Mesothelial cell of epicardium (in vitro differentiated cells): ENCODE data around the gene WDR18. TPM values are rescaled to one million over a fixed set of nuclear protein-coding genes. Genes with fewer than 3 reads are reported as not detected.

Source experiments
- DNase-seq, 2 experiments: peaks; one replicate each; pipeline ENCODE4 v3.0.0; 2021; ENCODE audit warnings: low spot score in 2 of 2; ENCODE audit not compliant: unreplicated experiment in 2 of 2
- H3K27ac Mint-ChIP-seq: 2 replicates; pipeline ENCODE4 v1.8.0; 2021; ENCODE audit warnings: mixed read lengths
- H3K27me3 Mint-ChIP-seq: 2 replicates; pipeline ENCODE4 v1.8.0; 2021; ENCODE audit warnings: low read depth, mixed read lengths
- H3K36me3 Mint-ChIP-seq: 2 replicates; pipeline ENCODE4 v1.8.0; 2021; ENCODE audit warnings: mixed read lengths
- H3K4me1 Mint-ChIP-seq: 2 replicates; pipeline ENCODE4 v1.8.0; 2021; ENCODE audit warnings: mixed read lengths
- H3K4me3 Mint-ChIP-seq: 2 replicates; pipeline ENCODE4 v1.8.0; 2021; ENCODE audit warnings: mild to moderate bottlenecking, moderate library complexity, mixed read lengths
- H3K9me3 Mint-ChIP-seq: 2 replicates; pipeline ENCODE4 v1.8.0; 2021; ENCODE audit warnings: mixed read lengths
- CTCF ChIP-seq: fragments of 200-600 bp; sonication (generic); IDR thresholded peaks from one replicate; pipeline ENCODE4 v1.5.0; 2021; ENCODE audit warnings: antibody characterized with exemption; ENCODE audit not compliant: unreplicated experiment
- total RNA-seq: library from RNA; stranded (reverse); gene quantifications from 3 replicates; pipeline ENCODE4 v1.2.1, GENCODE V29; 2021

WDR18 gene
- total RNA-seq, 1 donor from 2014 or later = 65.2 TPM

- H3K9me3 Mint-ChIP-seq = no peaks in the 10 kb centered on the region
- peaks cover 2% of the 10 kb centered on the region for H3K36me3 Mint-ChIP-seq
- no peak for TF ChIP-seq CTCF
- H3K4me3 Mint-ChIP-seq = no peak overlapping the region
- H3K27me3 Mint-ChIP-seq = no peaks in the 10 kb centered on the region
- peaks cover 27% of the 10 kb centered on the region for H3K4me1 Mint-ChIP-seq
- DNase-seq = no peak
- no peak overlapping the region for H3K27ac Mint-ChIP-seq
These were observed 31.1 kb downstream of the WDR18 start for GRCh38 chr19:1015061-1015781.

GRCh38 chr19:1015782-1016646 is 31.9 kb downstream of the WDR18 start:
- Mint-ChIP-seq H3K9me3 (no peaks in the 10 kb centered on the region), H3K4me3 (no peak overlapping the region)

GRCh38 chr19:1016647-1017114 is 32.5 kb downstream of the WDR18 start:
- no peak for TF ChIP-seq CTCF
- peak overlapping the region; percentile 60 for H3K27ac Mint-ChIP-seq
- peaks cover 2% of the 10 kb centered on the region for H3K27me3 Mint-ChIP-seq
- H3K4me1 Mint-ChIP-seq = peaks cover 27% of the 10 kb centered on the region
- peaks cover 2% of the 10 kb centered on the region for H3K36me3 Mint-ChIP-seq
- no peaks in the 10 kb centered on the region for H3K9me3 Mint-ChIP-seq
- H3K4me3 Mint-ChIP-seq = peak overlapping the region; percentile 17
- DNase-seq = no peak

More at GRCh38 chr19:1015782-1016646, 31.9 kb downstream of the WDR18 start:
- H3K4me1 Mint-ChIP-seq = peaks cover 27% of the 10 kb centered on the region
- H3K27ac Mint-ChIP-seq = no peak overlapping the region
- H3K36me3 Mint-ChIP-seq = peaks cover 2% of the 10 kb centered on the region
- no peak for DNase-seq
- TF ChIP-seq CTCF = no peak
- H3K27me3 Mint-ChIP-seq = no peaks in the 10 kb centered on the region

- H3K4me3 Mint-ChIP-seq = peak overlapping the region; percentile 17
- no peak for DNase-seq
- no peaks in the 10 kb centered on the region for H3K9me3 Mint-ChIP-seq
- peak overlapping the region; percentile 60 for H3K27ac Mint-ChIP-seq
- peaks cover 27% of the 10 kb centered on the region for H3K4me1 Mint-ChIP-seq
- peaks cover 2% of the 10 kb centered on the region for H3K27me3 Mint-ChIP-seq
- peaks cover 2% of the 10 kb centered on the region for H3K36me3 Mint-ChIP-seq
- TF ChIP-seq CTCF = no peak
These were observed 33.2 kb downstream of the WDR18 start for GRCh38 chr19:1017115-1017905.

GRCh38 chr19:1017906-1018305 is 33.8 kb downstream of the WDR18 start:
- Mint-ChIP-seq H3K27ac (no peak overlapping the region), H3K9me3 (no peaks in the 10 kb centered on the region), H3K36me3 (peaks cover 2% of the 10 kb centered on the region), H3K4me3 (no peak overlapping the region), H3K4me1 (peaks cover 27% of the 10 kb centered on the region), H3K27me3 (peaks cover 2% of the 10 kb centered on the region)
- no peak for DNase-seq
- TF ChIP-seq CTCF = no peak
